Measurements from ENCODE around the gene AP1S1.

DNA sequence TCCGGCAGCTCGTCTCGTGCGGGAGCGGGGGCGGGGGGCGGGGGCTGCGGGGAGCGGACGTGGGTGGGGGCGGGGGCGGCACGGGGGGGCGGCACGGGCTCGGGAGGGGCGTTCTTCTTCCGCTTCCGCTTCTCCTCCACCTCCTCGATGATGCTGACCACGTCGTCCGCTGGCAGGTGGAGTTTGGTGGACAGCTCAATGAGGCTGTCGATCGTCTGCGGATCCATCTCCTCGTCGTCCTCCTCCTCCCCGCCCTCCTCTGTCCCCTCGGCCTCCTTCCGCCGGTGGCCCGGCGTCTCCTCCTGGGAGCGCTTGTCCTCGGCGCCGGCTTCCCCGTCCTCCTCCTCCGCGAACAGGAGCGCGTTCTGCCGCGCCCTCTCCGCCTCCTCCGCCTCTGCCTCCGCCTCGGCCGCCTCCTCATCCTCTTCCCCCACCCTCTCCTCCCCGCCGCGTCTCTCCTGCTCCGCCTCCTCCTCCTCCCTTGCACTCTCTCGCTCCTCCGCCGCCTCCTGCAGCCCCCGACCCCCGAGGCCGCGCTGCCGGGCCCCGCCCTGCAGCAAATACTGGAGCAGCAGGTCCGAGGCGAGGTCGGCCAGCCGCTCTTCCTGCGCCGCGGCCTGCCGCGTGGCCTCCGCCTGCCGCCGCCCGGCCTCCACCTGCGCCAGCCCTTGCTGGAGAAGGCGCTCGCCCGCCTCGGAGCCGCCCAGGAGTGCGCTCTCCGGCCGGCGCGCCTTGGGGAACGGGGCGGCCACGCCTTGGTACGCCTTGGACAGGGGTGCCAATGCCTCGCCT, 9.2 kb downstream of the AP1S1 start:
- TF ChIP-seq EZH2phosphoT487 (IDR thresholded peaks at IDR 0.05; ENCODE audit: insufficient read depth, low read depth): no peak
- TF ChIP-seq EZH2 (IDR thresholded peaks at IDR 0.05; ENCODE audit: insufficient read depth, poor library complexity, severe bottlenecking): no peak

Data from GM23248 (cell line).